Upper lobe of right lung (tissue), 1 donor: ENCODE results near the gene CADPS. TPM values are rescaled to one million over a fixed set of nuclear protein-coding genes. Genes with fewer than 3 reads are reported as not detected.

ENCODE experiments used
- ATAC-seq: fragments of 200-7000 bp; cut with Tn5 transposase; one replicate; pipeline ENCODE4 v1.9.1; 2020; ENCODE audit warnings: mild to moderate bottlenecking, moderate library complexity
- DNase-seq: peaks from one replicate; pipeline ENCODE4 v3.0.0-alpha.2; 2020
- H3K27ac ChIP-seq: fragments of 200-600 bp; one replicate; pipeline ENCODE4 v1.8.0; 2022
- H3K27me3 ChIP-seq: fragments of 200-600 bp; one replicate; pipeline ENCODE4 v1.8.0; 2022; ENCODE audit warnings: mild to moderate bottlenecking
- H3K36me3 ChIP-seq: fragments of 200-600 bp; one replicate; pipeline ENCODE4 v1.8.0; 2022
- H3K4me1 ChIP-seq: fragments of 200-600 bp; one replicate; pipeline ENCODE4 v1.8.0; 2022
- H3K4me3 ChIP-seq: fragments of 200-600 bp; one replicate; pipeline ENCODE4 v1.8.0; 2022; ENCODE audit warnings: mild to moderate bottlenecking
- H3K9me3 ChIP-seq: fragments of 200-600 bp; one replicate; pipeline ENCODE4 v1.8.0; 2022
- CTCF ChIP-seq: fragments of 200-600 bp; IDR thresholded peaks from one replicate; pipeline ENCODE4 v1.8.0; 2022; ENCODE audit warnings: antibody characterized with exemption
- intact Hi-C: fragments of 100-400 bp; cut with DNase I; formaldehyde crosslinking; loops from one replicate; pipeline ENCODE4 v1.11.0; 2022
- total RNA-seq: library from RNA; stranded (reverse); fragmentation: NEBNext Ultra II Directional; extraction: Animal tissue kit (Norgen Biotek cat#: 25700); gene quantifications from one replicate; pipeline ENCODE4 v1.2.1, GENCODE V29; 2021
- donor health status: DM: no; HTN: yes; CAD: no; lungs with severe emphysema.

Gene CADPS
- total RNA-seq, 1 donor from 2014 or later, result 1.1 TPM

- no peak overlapping the region for H3K27ac ChIP-seq
- H3K36me3 ChIP-seq, result no peaks in the 10 kb centered on the region
- no peaks in the 10 kb centered on the region for H3K9me3 ChIP-seq
- H3K4me3 ChIP-seq, result no peak overlapping the region
- TF ChIP-seq CTCF, result no peak
- H3K4me1 ChIP-seq, result no peaks in the 10 kb centered on the region
- intact Hi-C loops, result no loop called here
- DNase-seq (no peak), ATAC-seq (no peak)
- H3K27me3 ChIP-seq, result no peaks in the 10 kb centered on the region
These were observed 162.5 kb downstream of the CADPS start for GRCh38 chr3:62712746-62713145.

- no peak for TF ChIP-seq CTCF
- Histone ChIP-seq H3K27me3 (no peaks in the 10 kb centered on the region), H3K36me3 (no peaks in the 10 kb centered on the region), H3K27ac (no peak overlapping the region), H3K4me1 (no peaks in the 10 kb centered on the region), H3K4me3 (no peak overlapping the region), H3K9me3 (no peaks in the 10 kb centered on the region)
- DNase-seq (no peak), ATAC-seq (no peak)
- intact Hi-C loops, result no loop called here
These were observed 164.5 kb downstream of the CADPS start for GRCh38 chr3:62710751-62711150.

GRCh38 chr3:62708638-62709373 lies 166.4 kb downstream of the CADPS start:
- DNase-seq (no peak), ATAC-seq (no peak)
- Histone ChIP-seq H3K4me3 (no peak overlapping the region), H3K27ac (no peak overlapping the region), H3K4me1 (no peaks in the 10 kb centered on the region), H3K9me3 (no peaks in the 10 kb centered on the region), H3K36me3 (no peaks in the 10 kb centered on the region), H3K27me3 (no peaks in the 10 kb centered on the region)
- no peak for TF ChIP-seq CTCF
- intact Hi-C loops, result no loop called here

GRCh38 chr3:62705721-62706120 lies 169.5 kb downstream of the CADPS start:
- DNase-seq (no peak), ATAC-seq (no peak)
- H3K4me1 ChIP-seq, result no peaks in the 10 kb centered on the region
- H3K36me3 ChIP-seq, result no peaks in the 10 kb centered on the region
- H3K9me3 ChIP-seq, result no peaks in the 10 kb centered on the region
- intact Hi-C loops, result no loop called here
- H3K4me3 ChIP-seq, result no peak overlapping the region
- H3K27me3 ChIP-seq, result no peaks in the 10 kb centered on the region
- TF ChIP-seq CTCF, result no peak
- no peak overlapping the region for H3K27ac ChIP-seq

- DNase-seq (no peak), ATAC-seq (no peak)
- intact Hi-C loops, result no loop called here
- Histone ChIP-seq H3K36me3 (no peaks in the 10 kb centered on the region), H3K9me3 (no peaks in the 10 kb centered on the region), H3K27me3 (no peaks in the 10 kb centered on the region), H3K4me3 (no peak overlapping the region), H3K4me1 (no peaks in the 10 kb centered on the region), H3K27ac (no peak overlapping the region)
- TF ChIP-seq CTCF, result no peak
These were observed 171.6 kb downstream of the CADPS start for GRCh38 chr3:62703451-62704167.
